Neural cell (in vitro differentiated cells): Measurements from ENCODE around the gene ALDH4A1.

ENCODE experiments used
- CTCF ChIP-seq: fragments of 450-650 bp; IDR thresholded peaks from 2 replicates; pipeline ENCODE4 v1.5.1; 2014; ENCODE audit warnings: antibody characterized with exemption, mild to moderate bottlenecking, moderate library complexity; ENCODE audit not compliant: poor library complexity, severe bottlenecking
- POLR2AphosphoS5 ChIP-seq: IDR thresholded peaks from 2 replicates; pipeline ENCODE4 v1.6.1; 2012
- RAD21 ChIP-seq: fragments of 450-650 bp; conservative IDR thresholded peaks from 2 replicates; pipeline ENCODE4 v1.6.1; 2014; ENCODE audit warnings: antibody characterized with exemption, mild to moderate bottlenecking, moderate library complexity

- no peak for TF ChIP-seq CTCF
- TF ChIP-seq RAD21, result no peak
- TF ChIP-seq POLR2AphosphoS5, result no peak
Observed at GRCh38 chr1:18895317-18895716, 7.0 kb downstream of the ALDH4A1 start.
